Bronchial epithelial cell (primary cell): ENCODE measurements around the gene KLHDC8B. TPM values are rescaled to one million over a fixed set of nuclear protein-coding genes. Genes with fewer than 3 reads are reported as not detected.
"Not testable (repeated sequence)": the region's sequence is repeated elsewhere in the genome, so short reads cannot be mapped to it uniquely, and the experiment has no call there.

ENCODE experiments used
- DNase-seq: peaks from one replicate; pipeline ENCODE4 v3.0.0-alpha.2; 2010; ENCODE audit warnings: low read depth
- FAIRE-seq: peaks from 2 replicates; lab custom pipeline; 2011; peaks lifted over from hg19 to GRCh38; lab: Jason Lieb, UNC
- H3K27me3 ChIP-seq: 2 replicates; pipeline ENCODE4 v1.5.1; 2011; ENCODE audit warnings: low read length; ENCODE audit not compliant: control insufficient read depth, insufficient read depth
- H3K36me3 ChIP-seq: 2 replicates; pipeline ENCODE4 v1.5.1; 2011; ENCODE audit warnings: low read length; ENCODE audit not compliant: control insufficient read depth, insufficient read depth
- H3K4me3 ChIP-seq: 2 replicates; pipeline ENCODE4 v1.5.1; 2011; ENCODE audit warnings: mild to moderate bottlenecking, low read depth, low read length, control low read depth
- total RNA-seq: library from RNA; depleted of rRNA; stranded (reverse); fragments of >200 nt; gene quantifications from 2 replicates; pipeline ENCODE4 v1.2.1, GENCODE V29; 2014
- TF ChIP-seq, protein P1 (sequence below): IDR thresholded peaks from 2 replicates; pipeline ENCODE4 v1.5.1; 2011; ENCODE audit warnings: mild to moderate bottlenecking, moderate library complexity, low read length, control low read depth, inconsistent platforms; ENCODE audit not compliant: insufficient read depth, severe bottlenecking

KLHDC8B gene
- total RNA-seq, 1 donor from 2014 or later = 37.9 TPM

DNA sequence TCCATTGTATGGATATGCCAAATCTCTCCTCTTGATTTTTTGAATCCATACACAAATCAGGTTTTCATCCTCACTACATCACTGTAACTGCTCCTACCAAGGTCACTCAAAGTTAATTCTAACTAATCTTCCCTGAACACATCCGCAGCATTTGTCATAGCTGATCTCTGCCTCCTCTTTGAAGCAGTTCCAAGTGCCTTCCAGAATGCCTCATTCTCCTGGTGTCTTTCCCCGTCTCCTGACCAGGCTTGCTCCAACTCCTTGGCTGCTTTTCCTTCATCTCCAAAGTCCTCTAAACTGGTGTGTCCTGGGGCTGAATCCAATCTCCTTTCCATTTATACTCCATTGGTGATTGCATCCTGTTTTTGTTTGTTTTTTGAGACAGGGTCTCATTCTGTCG, 26.8 kb downstream of the KLHDC8B start:
- no peak overlapping the region for H3K4me3 ChIP-seq
- DNase-seq (no peak), FAIRE-seq (no peak)
- H3K27me3 ChIP-seq = peaks cover 2% of the 10 kb centered on the region
- H3K36me3 ChIP-seq = no peaks in the 10 kb centered on the region
- TF ChIP-seq, protein P1, sequence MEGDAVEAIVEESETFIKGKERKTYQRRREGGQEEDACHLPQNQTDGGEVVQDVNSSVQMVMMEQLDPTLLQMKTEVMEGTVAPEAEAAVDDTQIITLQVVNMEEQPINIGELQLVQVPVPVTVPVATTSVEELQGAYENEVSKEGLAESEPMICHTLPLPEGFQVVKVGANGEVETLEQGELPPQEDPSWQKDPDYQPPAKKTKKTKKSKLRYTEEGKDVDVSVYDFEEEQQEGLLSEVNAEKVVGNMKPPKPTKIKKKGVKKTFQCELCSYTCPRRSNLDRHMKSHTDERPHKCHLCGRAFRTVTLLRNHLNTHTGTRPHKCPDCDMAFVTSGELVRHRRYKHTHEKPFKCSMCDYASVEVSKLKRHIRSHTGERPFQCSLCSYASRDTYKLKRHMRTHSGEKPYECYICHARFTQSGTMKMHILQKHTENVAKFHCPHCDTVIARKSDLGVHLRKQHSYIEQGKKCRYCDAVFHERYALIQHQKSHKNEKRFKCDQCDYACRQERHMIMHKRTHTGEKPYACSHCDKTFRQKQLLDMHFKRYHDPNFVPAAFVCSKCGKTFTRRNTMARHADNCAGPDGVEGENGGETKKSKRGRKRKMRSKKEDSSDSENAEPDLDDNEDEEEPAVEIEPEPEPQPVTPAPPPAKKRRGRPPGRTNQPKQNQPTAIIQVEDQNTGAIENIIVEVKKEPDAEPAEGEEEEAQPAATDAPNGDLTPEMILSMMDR = no peak

DNA sequence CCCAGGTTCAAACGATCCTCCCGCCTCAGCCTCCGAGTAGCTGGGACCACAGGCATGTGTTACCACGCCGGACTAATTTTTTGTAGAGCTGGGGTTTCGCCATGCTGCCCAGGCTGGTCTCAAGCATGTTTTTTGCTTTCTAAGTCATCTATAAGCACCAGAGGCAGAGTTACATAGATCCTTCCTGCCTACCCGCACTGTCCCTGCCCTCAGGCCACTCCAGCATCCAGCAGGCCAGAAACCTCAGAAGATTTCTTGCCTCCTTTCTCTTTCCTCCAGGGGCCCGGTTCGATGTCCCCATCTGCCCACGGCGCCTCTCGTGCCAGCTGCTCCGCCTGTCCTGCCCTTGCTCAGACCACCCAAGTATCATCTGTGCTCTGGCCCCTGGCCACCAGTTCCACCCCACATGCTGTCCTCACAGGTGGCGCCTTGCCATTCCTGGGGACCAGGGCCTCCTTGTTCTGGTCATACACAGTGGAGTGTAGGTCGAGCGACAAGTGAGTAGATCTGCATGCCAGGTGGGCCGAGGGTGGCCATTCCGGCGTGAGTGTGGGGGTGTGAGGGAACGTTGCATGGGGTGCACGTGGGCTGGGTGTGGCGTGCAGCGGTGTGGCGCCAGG, 27.3 kb downstream of the KLHDC8B start:
- Histone ChIP-seq H3K27me3 (peaks cover 2% of the 10 kb centered on the region), H3K4me3 (no peak overlapping the region), H3K36me3 (no peaks in the 10 kb centered on the region)
- no peak for DNase-seq
- TF ChIP-seq, protein P1 = no peak
- no peak for FAIRE-seq

DNA sequence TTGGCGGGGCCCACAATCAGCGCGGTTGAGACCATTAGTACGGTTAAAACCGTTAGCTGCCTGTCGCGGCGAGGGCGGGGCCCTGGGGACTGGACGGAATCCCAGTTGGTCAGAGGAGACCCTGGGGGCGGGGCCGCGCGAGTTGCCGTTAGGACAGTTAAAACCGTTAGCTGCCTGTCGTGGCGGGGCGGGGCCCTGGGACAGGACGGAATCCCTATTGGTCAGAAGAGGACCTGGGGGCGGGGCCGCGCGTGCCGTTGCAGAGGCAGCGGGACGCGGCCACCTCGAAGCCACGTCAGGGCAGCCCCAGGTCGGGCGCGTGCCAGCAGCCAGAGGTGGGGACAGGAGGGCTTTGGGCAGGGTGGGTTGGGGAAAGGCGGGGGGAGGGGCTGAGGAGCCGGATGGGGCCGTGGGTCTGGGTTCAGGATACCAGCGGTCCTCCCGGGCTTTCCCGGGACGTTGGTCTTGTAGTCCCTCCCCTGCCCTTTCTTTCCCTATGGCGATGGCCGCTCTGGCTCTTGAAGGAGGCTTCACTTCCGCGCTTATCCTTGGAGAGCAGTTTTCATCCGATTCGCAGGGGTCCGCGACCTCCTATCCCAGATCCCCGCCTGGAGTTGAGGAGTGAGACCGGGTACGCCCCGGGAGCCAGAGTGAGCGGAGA, 28.0 kb downstream of the KLHDC8B start:
- TF ChIP-seq, protein P1 = no peak
- FAIRE-seq (no peak), DNase-seq (no peak)
- peaks cover 2% of the 10 kb centered on the region for H3K27me3 ChIP-seq
- H3K4me3 ChIP-seq = no peak overlapping the region
- no peaks in the 10 kb centered on the region for H3K36me3 ChIP-seq

DNA sequence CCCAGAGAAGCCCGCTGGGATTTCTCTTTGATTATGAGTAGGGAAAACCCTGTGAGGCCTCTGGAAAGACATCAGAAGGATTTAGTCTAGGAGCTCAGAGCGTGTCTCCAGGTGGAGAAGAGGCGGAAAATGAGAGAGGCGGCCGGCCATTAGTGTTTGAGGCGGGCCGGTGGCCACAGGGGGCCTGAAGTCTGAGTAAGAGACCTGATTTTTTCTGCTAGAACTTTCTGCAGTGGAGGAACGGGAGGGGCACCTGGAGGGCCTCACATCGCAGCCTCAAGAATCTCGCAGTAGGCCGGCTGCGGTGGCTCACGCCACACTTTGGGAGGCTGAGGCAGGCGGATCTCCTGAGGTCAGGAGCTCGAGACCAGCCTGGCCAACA, 28.5 kb downstream of the KLHDC8B start:
- no peak for FAIRE-seq
- Histone ChIP-seq H3K36me3 (no peaks in the 10 kb centered on the region), H3K27me3 (peaks cover 2% of the 10 kb centered on the region), H3K4me3 (no peak overlapping the region)
- TF ChIP-seq, protein P1 = no peak
- no peak for DNase-seq

DNA sequence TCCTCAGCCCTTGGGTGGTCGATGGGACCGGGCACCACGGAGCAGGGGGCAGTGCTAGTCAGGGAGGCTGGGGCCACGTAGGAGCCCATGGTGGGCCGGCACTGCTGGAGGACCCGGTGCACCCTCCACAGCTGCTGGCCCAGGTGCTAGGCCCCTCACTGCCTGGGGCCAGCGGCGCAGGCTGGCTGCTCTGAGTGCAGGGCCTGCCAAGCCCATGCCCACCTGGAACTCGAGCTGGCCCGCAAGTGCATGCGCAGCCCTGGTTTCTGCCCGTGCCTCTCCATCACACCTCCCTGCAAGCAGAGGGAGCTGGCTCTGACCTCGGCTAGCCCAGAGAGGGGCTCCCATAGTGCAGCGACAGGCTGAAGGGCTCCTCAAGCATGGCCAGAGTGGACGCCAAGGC, 42.1 kb downstream of the KLHDC8B start:
- Histone ChIP-seq H3K4me3 (no peak overlapping the region), H3K36me3 (no peaks in the 10 kb centered on the region), H3K27me3 (no peaks in the 10 kb centered on the region)
- no peak for DNase-seq
- TF ChIP-seq, protein P1 = no peak
- no peak for FAIRE-seq

DNA sequence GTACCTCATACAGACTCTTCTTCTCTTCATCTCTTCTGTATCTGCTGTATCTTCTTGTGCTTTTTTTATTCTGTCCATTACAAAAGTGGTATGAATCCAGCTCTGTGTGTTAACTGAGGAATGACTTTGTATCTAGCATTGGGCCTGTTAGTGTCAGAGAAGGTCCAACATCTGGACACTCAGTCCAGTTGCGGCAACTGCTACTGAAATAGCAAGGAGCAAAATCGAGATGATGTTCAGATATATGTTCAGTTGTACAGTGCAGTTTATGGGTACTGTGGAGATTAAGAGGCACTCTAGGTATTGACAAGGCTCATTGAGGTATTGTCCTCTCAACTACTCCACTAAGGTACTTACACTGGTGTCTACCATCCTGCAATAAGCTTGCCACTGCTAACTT, 42.6 kb downstream of the KLHDC8B start:
- Histone ChIP-seq H3K27me3 (no peaks in the 10 kb centered on the region), H3K36me3 (no peaks in the 10 kb centered on the region), H3K4me3 (no peak overlapping the region)
- TF ChIP-seq, protein P1 = no peak
- DNase-seq = no peak
- FAIRE-seq = no peak

DNA sequence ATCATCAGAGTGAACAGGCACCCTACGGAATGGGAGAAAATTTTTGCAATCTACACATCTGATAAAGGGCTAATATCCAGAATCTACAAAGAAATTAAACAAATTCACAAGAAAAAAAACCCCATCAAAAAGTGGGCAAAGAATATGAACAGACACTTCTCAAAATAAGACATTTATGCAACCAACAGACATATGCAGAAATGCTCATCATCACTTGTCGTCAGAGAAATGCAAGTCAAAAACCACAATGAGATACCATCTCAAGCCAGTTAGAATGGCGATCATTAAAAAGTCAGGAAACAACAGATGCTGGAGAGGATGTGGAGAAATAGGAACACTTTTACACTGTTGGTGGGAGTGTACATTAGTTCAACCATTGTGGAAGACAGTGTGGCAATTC, 45.3 kb downstream of the KLHDC8B start:
- not testable (repeated sequence) for FAIRE-seq, DNase-seq

DNA sequence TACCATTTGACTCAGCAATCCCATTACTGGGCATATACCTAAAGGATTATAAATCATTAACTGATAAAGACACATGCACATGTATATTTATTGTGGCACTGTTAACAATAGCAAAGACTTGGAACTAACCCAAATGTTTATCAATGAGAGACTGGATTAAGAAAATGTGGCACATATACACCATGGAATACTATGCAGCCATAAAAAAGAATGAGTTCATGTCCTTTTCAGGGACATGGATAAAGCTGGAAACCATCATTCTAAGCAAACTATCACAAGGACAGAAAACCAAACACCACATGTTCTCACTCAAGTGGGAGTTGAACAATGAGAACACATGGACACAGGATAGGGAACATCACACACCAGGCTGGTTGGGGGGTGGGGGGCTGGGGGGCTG, 45.7 kb downstream of the KLHDC8B start:
- not testable (repeated sequence) for DNase-seq, FAIRE-seq, H3K36me3 ChIP-seq, H3K27me3 ChIP-seq, H3K4me3 ChIP-seq

More for the DNA sequence above, 45.3 kb downstream of the KLHDC8B start:
- not testable (repeated sequence) for H3K36me3 ChIP-seq, H3K4me3 ChIP-seq, H3K27me3 ChIP-seq
